ENCODE results near the gene LARGE1. TPM values are rescaled to one million over a fixed set of nuclear protein-coding genes. Genes with fewer than 3 reads are reported as not detected.

The LARGE1 gene
- total RNA-seq, 1 experiment from 2014 or later: 2.5 TPM

GRCh38 chr22:33467620-33468095 lies 452.6 kb downstream of the LARGE1 start:
- ATAC-seq: no peak
- in situ Hi-C loops (cut with HindIII; ENCODE audit: low pct_unique_long_range_greater_than_20kb, low sequenced_read_pairs): no loop called here
- no peak for DNase-seq (ENCODE audit: low read depth, low spot score)
- H3K9me3 ChIP-seq (ENCODE audit: control insufficient read depth, insufficient read depth, low read depth, low read length): no peaks in the 10 kb centered on the region
- POLR2A ChIA-PET: no interaction called here
- H3K4me1 ChIP-seq (ENCODE audit: control insufficient read depth, insufficient read depth, low read length): no peaks in the 10 kb centered on the region
- no peaks in the 10 kb centered on the region for H3K36me3 ChIP-seq (ENCODE audit: control insufficient read depth, insufficient read depth, low read length)
- intact Hi-C loops (cut with micrococcal nuclease; ENCODE audit: unreplicated experiment): no loop called here
- no peak overlapping the region for H3K4me3 ChIP-seq (ENCODE audit: low read depth in 2 of 2, low read length in 2 of 2)
- CTCF ChIA-PET: interaction anchor here (0.6 kb wide), 1 partner anchor 1028 kb away, joined by 3 read pairs; no protein-coding TSS in a partner anchor
- no peak overlapping the region for H3K27ac ChIP-seq (ENCODE audit: low read length)
- no TSS peak for BruUV-seq (replicated peaks)
- no peak for TF ChIP-seq TCF7L2 (IDR thresholded peaks at IDR 0.05; ENCODE audit: low read depth, low read length)
- no peak for TF ChIP-seq CTCF (IDR thresholded peaks at IDR 0.05)
- TF ChIP-seq POLR2AphosphoS5 (IDR thresholded peaks at IDR 0.05; ENCODE audit: low read depth, low read length): no peak
- H3K27me3 ChIP-seq (ENCODE audit: control insufficient read depth, insufficient read depth, low read length): no peaks in the 10 kb centered on the region

GRCh38 chr22:33467080-33467479 lies 453.2 kb downstream of the LARGE1 start:
- ChIA-PET CTCF (no interaction called here), POLR2A (no interaction called here)
- no peaks in the 10 kb centered on the region for H3K4me1 ChIP-seq (ENCODE audit: control insufficient read depth, insufficient read depth, low read length)
- ATAC-seq (no peak), DNase-seq (ENCODE audit: low read depth, low spot score) (no peak)
- intact Hi-C loops (cut with micrococcal nuclease; ENCODE audit: unreplicated experiment): no loop called here
- H3K27ac ChIP-seq (ENCODE audit: low read length): no peak overlapping the region
- no TSS peak for BruUV-seq (replicated peaks)
- TF ChIP-seq SIN3A (IDR thresholded peaks at IDR 0.05; ENCODE audit: borderline replicate concordance, insufficient read depth, low read depth, low read length): no peak
- 0 out of 2 replicates have a peak, but pooled peaks cover 1% of the 10 kb centered on the region for H3K9me3 ChIP-seq (ENCODE audit: control insufficient read depth, insufficient read depth, low read depth, low read length)
- no peaks in the 10 kb centered on the region for H3K27me3 ChIP-seq (ENCODE audit: control insufficient read depth, insufficient read depth, low read length)
- H3K36me3 ChIP-seq (ENCODE audit: control insufficient read depth, insufficient read depth, low read length): no peaks in the 10 kb centered on the region
- in situ Hi-C loops (cut with HindIII; ENCODE audit: low pct_unique_long_range_greater_than_20kb, low sequenced_read_pairs): no loop called here
- H3K4me3 ChIP-seq (ENCODE audit: low read depth in 2 of 2, low read length in 2 of 2): no peak overlapping the region

GRCh38 chr22:33465554-33465953 lies 454.7 kb downstream of the LARGE1 start:
- H3K27ac ChIP-seq (ENCODE audit: low read length): no peak overlapping the region
- no peaks in the 10 kb centered on the region for H3K27me3 ChIP-seq (ENCODE audit: control insufficient read depth, insufficient read depth, low read length)
- DNase-seq (ENCODE audit: low read depth, low spot score): no peak
- in situ Hi-C loops (cut with HindIII; ENCODE audit: low pct_unique_long_range_greater_than_20kb, low sequenced_read_pairs) (no loop called here), intact Hi-C loops (cut with micrococcal nuclease; ENCODE audit: unreplicated experiment) (no loop called here)
- H3K4me1 ChIP-seq (ENCODE audit: control insufficient read depth, insufficient read depth, low read length): no peaks in the 10 kb centered on the region
- no peaks in the 10 kb centered on the region for H3K36me3 ChIP-seq (ENCODE audit: control insufficient read depth, insufficient read depth, low read length)
- ATAC-seq: no peak
- ChIA-PET CTCF (no interaction called here), POLR2A (no interaction called here)
- BruUV-seq (replicated peaks): no TSS peak
- H3K4me3 ChIP-seq (ENCODE audit: low read depth in 2 of 2, low read length in 2 of 2): no peak overlapping the region
- 0 out of 2 replicates have a peak, but pooled peaks cover 3% of the 10 kb centered on the region for H3K9me3 ChIP-seq (ENCODE audit: control insufficient read depth, insufficient read depth, low read depth, low read length)
- no peak for TF ChIP-seq POLR2AphosphoS5 (IDR thresholded peaks at IDR 0.05; ENCODE audit: low read depth, low read length)
- no peak for TF ChIP-seq TCF7L2 (IDR thresholded peaks at IDR 0.05; ENCODE audit: low read depth, low read length)
- TF ChIP-seq CTCF (IDR thresholded peaks at IDR 0.05): no peak
- TF ChIP-seq REST (IDR thresholded peaks at IDR 0.05; ENCODE audit: insufficient read depth in 1 of 2, low read depth in 2 of 2, low read length in 1 of 2): no peak
- no peak for TF ChIP-seq SIN3A (IDR thresholded peaks at IDR 0.05; ENCODE audit: borderline replicate concordance, insufficient read depth, low read depth, low read length)

Measured in Panc1 (cell line).